Lung (tissue), 12 donors: ENCODE data around the gene ARID3C. TPM values are rescaled to one million over a fixed set of nuclear protein-coding genes. Genes with fewer than 3 reads are reported as not detected.

Experiments used
- ATAC-seq: fragments of 200-7000 bp; cut with Tn5 transposase; one replicate; pipeline ENCODE4 v1.9.1; 2020; ENCODE audit warnings: moderate number of reproducible peaks; ENCODE audit not compliant: insufficient read depth, low FRiP score
- DNase-seq, 3 donors: peaks; one replicate each; pipeline ENCODE4 v3.0.0-alpha.2; 2013 to 2017
- H3K27ac ChIP-seq, 2 donors: one replicate each; pipeline ENCODE4 v1.5.1; 2013; ENCODE audit warnings: mild to moderate bottlenecking in 2 of 2, moderate library complexity in 2 of 2, control low read depth in 1 of 2, inconsistent platforms in 1 of 2, low read depth in 1 of 2, low read length in 1 of 2
- H3K27me3 ChIP-seq, 3 donors: one replicate each; pipeline ENCODE4 v1.5.1; 2013; ENCODE audit warnings: low read length in 2 of 3; ENCODE audit not compliant: control insufficient read depth in 3 of 3, insufficient read depth in 3 of 3
- H3K36me3 ChIP-seq, 4 donors: one replicate each; pipeline ENCODE4 v1.5.1; 2013; ENCODE audit warnings: low read length in 4 of 4, mild to moderate bottlenecking in 1 of 4, moderate library complexity in 1 of 4; ENCODE audit not compliant: control insufficient read depth in 4 of 4, insufficient read depth in 4 of 4
- H3K4me1 ChIP-seq, 5 donors: one replicate each; pipeline ENCODE4 v1.5.1; 2013; ENCODE audit warnings: low read length in 5 of 5, mild to moderate bottlenecking in 2 of 5, moderate library complexity in 1 of 5; ENCODE audit not compliant: control insufficient read depth in 5 of 5, insufficient read depth in 5 of 5
- H3K4me3 ChIP-seq: one replicate; pipeline ENCODE4 v1.5.1; 2013; ENCODE audit warnings: mild to moderate bottlenecking, control low read depth, moderate library complexity
- H3K9ac ChIP-seq, 2 donors: one replicate each; pipeline ENCODE4 v1.5.1; 2013; ENCODE audit warnings: low read length in 2 of 2, control low read depth in 1 of 2; ENCODE audit not compliant: insufficient read depth in 1 of 2
- H3K9me3 ChIP-seq, 4 donors: one replicate each; pipeline ENCODE4 v1.5.1; 2013; ENCODE audit warnings: low read length in 3 of 4, mild to moderate bottlenecking in 1 of 4, moderate library complexity in 1 of 4; ENCODE audit not compliant: control insufficient read depth in 4 of 4, insufficient read depth in 3 of 4
- CTCF ChIP-seq: IDR thresholded peaks from 2 replicates; pipeline ENCODE4 v1.5.1; 2012; ENCODE audit warnings: mild to moderate bottlenecking; ENCODE audit errors: control extremely low read depth, extremely low read depth
- WGBS, 2 donors: extraction: QIAGEN DNeasy Blood & Tissue Kit; methylation state at CpG; one replicate each; pipeline ENCODE4 v1.1.7; 2013; 5-methylcytosine and 5-hydroxymethylcytosine counted together
- polyA plus RNA-seq, 2 donors: library from polyadenylated mRNA; stranded (reverse); fragments of 200-250 nt; gene quantifications; one replicate each; pipeline ENCODE4 v1.2.1, GENCODE V29; 2013
- total RNA-seq, 2 donors: library from RNA; depleted of rRNA in 1 of 2; stranded (reverse); fragments of >200 nt in 1 of 2; gene quantifications; one replicate each; pipeline ENCODE4 v1.2.1, GENCODE V29; 2014 to 2021
- donor health status: control.
- donor health status: control.
- donor health status: Bipolar disorder and iron deficiency.
- donor health status: healthy.
- donor health status: DM: yes; HTN: yes; CAD: no.

The ARID3C gene
- total and polyA plus RNA-seq, 4 donors, result not detected

DNA sequence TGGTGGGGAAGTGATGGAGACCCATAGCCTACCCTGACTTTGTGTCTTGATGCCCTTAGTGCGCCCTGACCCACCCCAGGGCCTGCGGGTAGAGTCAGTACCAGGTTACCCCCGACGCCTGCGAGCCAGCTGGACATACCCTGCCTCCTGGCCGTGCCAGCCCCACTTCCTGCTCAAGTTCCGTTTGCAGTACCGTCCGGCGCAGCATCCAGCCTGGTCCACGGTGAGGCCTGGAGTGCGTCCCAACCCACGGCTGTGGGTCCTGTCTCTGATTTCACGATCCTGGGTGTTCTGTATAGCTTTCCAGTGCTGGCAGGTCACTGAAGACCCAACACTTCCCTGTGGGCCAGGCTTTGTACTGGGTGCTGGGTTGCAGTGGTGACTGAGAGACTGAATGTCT, 29.6 kb upstream of the ARID3C start:
- Histone ChIP-seq H3K4me3 (no peak overlapping the region), H3K27ac (no peak overlapping the region), H3K27me3 (no peaks in the 10 kb centered on the region), H3K9me3 (no peaks in the 10 kb centered on the region), H3K36me3 (peaks cover 1 to 18% (median 10%) of the 10 kb centered on the region in 4 donors), H3K9ac (no peak overlapping the region), H3K4me1 (peaks cover 9 to 22% (median 16%) of the 10 kb centered on the region in 5 donors)
- WGBS, 2 donors, result 78 to 91% methylated on average over 14 of the region's 14 CpGs
- no peak for ATAC-seq
- no peak for TF ChIP-seq CTCF
- no peak for DNase-seq

GRCh38 chr9:34656992-34657391, 28.1 kb upstream of the ARID3C start:
- Histone ChIP-seq H3K9ac (no peak overlapping the region), H3K27me3 (no peaks in the 10 kb centered on the region), H3K4me1 (peaks cover 12 to 36% (median 30%) of the 10 kb centered on the region in 5 donors), H3K27ac (no peak overlapping the region), H3K4me3 (no peak overlapping the region), H3K36me3 (peaks cover 0 to 18% (median 10%) of the 10 kb centered on the region in 4 donors), H3K9me3 (no peaks in the 10 kb centered on the region)
- DNase-seq (no peak), ATAC-seq (no peak)
- WGBS, 2 donors, result 87 to 92% methylated on average over 5 of the region's 5 CpGs
- TF ChIP-seq CTCF, result no peak

DNA sequence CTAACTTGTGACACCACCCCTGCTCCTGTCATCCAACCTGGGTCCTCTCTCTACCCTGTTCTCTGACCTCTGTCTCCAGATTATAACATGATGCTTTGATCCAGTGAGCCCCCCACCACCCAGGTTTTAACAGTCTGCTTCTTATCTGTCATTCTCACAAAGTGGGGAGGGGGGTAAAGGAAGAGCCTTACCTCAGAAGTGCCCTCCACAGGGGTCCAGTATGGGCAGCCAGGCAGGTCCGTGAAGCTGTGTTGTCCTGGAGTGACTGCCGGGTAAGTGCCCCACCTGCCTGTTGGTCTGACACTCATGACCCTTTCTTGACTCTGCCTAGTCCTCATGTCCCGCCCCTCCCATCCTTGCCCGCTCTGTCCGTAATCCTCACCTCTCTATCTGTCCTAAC, 26.5 kb upstream of the ARID3C start:
- Histone ChIP-seq H3K27me3 (no peaks in the 10 kb centered on the region), H3K4me3 (no peak overlapping the region), H3K9ac (no peak overlapping the region), H3K4me1 (peaks cover 12 to 52% (median 35%) of the 10 kb centered on the region in 5 donors), H3K36me3 (peaks cover 0 to 14% (median 6%) of the 10 kb centered on the region in 4 donors), H3K9me3 (no peaks in the 10 kb centered on the region), H3K27ac (peak overlapping the region in 1 of 2 donors; percentile 61)
- no peak for TF ChIP-seq CTCF
- no peak for ATAC-seq
- WGBS, 2 donors, result 78 to 86% methylated on average over 5 of the region's 5 CpGs
- no peak for DNase-seq
